Measurements from ENCODE around the gene CYTH4. TPM values are rescaled to one million over a fixed set of nuclear protein-coding genes. Genes with fewer than 3 reads are reported as not detected.

The CYTH4 gene
- polyA plus RNA-seq, 1 experiment: not detected

DNA sequence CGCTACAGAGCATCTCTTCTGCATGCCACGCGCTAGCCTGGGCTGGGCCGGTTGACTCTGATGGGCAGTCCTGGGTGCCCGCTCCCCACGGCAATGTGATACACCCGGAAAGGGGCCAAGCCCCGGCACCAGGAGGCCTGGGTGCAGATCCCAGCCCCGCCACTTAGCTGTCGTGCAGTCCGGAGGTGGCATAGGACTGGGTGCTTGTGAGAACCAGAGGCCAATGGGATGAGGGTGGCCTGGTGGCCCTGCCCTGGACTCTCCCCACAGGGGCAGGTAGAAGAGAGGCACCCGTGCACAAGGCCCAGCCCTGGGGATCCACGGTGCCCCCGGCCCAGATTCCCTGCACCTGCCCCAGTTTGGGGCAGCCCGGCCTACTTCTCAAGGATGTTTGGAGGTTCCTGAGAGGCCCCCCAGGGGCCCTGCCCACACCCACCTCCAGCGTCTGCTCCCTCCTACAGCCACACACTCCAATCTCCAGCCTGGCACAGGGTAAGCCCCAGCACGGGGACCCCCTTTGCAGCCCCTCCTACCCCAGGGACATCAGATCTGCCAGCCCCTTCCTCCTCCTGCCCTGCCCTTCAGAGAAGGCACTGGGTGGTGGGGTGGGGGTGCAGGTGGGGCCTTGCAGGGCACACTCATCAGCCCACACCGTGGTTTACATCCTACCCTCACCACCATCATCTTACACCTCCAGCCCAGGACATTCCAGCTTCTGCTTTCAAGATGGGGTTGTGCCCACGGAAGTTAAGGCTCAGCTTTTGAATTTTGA lies 66.9 kb downstream of the CYTH4 start:
- no peak overlapping the region for H3K4me3 ChIP-seq (ENCODE audit: low read depth, low read length)
- H3K36me3 ChIP-seq (ENCODE audit: control insufficient read depth, insufficient read depth, low read length): no peaks in the 10 kb centered on the region
- CTCF ChIA-PET: no interaction called here
- no peak for DNase-seq (ENCODE audit: low read depth)
- POLR2A ChIA-PET: no interaction called here
- TF ChIP-seq, protein P1, sequence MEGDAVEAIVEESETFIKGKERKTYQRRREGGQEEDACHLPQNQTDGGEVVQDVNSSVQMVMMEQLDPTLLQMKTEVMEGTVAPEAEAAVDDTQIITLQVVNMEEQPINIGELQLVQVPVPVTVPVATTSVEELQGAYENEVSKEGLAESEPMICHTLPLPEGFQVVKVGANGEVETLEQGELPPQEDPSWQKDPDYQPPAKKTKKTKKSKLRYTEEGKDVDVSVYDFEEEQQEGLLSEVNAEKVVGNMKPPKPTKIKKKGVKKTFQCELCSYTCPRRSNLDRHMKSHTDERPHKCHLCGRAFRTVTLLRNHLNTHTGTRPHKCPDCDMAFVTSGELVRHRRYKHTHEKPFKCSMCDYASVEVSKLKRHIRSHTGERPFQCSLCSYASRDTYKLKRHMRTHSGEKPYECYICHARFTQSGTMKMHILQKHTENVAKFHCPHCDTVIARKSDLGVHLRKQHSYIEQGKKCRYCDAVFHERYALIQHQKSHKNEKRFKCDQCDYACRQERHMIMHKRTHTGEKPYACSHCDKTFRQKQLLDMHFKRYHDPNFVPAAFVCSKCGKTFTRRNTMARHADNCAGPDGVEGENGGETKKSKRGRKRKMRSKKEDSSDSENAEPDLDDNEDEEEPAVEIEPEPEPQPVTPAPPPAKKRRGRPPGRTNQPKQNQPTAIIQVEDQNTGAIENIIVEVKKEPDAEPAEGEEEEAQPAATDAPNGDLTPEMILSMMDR (IDR thresholded peaks at IDR 0.05; ENCODE audit: insufficient read depth, low read depth, low read length): no peak
- 0 out of 2 replicates have a peak, but pooled peaks cover 3% of the 10 kb centered on the region for H3K27me3 ChIP-seq (ENCODE audit: control insufficient read depth, insufficient read depth, low read length)

DNA sequence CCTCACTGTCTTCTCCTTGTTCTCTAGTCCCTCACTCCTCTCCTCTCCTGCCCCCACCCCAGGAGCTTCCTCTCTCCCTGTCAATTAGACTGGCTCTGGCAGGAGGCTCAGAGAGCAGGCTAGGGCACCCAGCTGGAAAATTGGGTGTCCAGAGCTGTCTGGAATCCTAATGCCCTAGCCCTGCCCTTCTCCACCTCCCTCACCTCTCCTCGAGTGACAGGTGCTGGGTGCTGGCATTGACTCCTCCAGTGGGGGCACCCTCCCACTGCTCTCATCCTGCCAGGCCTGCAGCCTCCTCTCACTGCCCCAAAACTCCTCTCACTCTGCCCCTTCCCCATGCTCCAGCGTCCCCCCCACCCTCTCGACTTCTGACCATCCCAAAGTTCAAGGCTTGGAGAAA lies 68.9 kb downstream of the CYTH4 start:
- H3K36me3 ChIP-seq (ENCODE audit: control insufficient read depth, insufficient read depth, low read length): no peaks in the 10 kb centered on the region
- H3K4me3 ChIP-seq (ENCODE audit: low read depth, low read length): no peak overlapping the region
- peaks cover 5% of the 10 kb centered on the region; the same call in 1 of the 2 replicates for H3K27me3 ChIP-seq (ENCODE audit: control insufficient read depth, insufficient read depth, low read length)
- no peak for DNase-seq (ENCODE audit: low read depth)
- CTCF ChIA-PET: interaction anchor here (1.3 kb wide), 1 partner anchor 78 kb away, joined by 4 read pairs; no protein-coding TSS in a partner anchor
- TF ChIP-seq, protein P1 (IDR thresholded peaks at IDR 0.05; ENCODE audit: insufficient read depth, low read depth, low read length): no peak
- POLR2A ChIA-PET: no interaction called here

DNA sequence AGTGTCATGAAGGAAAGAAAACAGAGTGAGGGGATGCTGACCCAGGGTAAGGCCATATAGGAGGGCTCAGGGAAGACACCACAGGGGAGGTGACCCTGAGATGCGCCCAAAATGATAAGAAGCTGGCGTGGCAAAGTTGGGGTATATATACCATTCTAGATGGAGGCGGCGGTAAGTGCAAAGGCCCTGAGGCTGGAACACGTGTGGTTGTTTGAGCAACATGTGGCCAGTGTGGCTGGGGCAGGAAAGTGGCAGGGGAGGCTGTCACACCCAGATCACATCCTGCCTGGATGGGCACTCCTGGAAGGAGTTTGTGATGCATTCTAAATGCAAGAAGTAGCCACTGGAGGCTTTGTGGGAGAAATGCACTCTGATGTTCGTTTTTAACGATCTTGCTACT lies 70.2 kb downstream of the CYTH4 start:
- Histone ChIP-seq H3K36me3 (ENCODE audit: control insufficient read depth, insufficient read depth, low read length) (no peaks in the 10 kb centered on the region), H3K27me3 (ENCODE audit: control insufficient read depth, insufficient read depth, low read length) (peaks cover 7% of the 10 kb centered on the region), H3K4me3 (ENCODE audit: low read depth, low read length) (no peak overlapping the region)
- POLR2A ChIA-PET: no interaction called here
- TF ChIP-seq, protein P1 (IDR thresholded peaks at IDR 0.05; ENCODE audit: insufficient read depth, low read depth, low read length): no peak
- DNase-seq (ENCODE audit: low read depth): no peak
- CTCF ChIA-PET: no interaction called here

DNA sequence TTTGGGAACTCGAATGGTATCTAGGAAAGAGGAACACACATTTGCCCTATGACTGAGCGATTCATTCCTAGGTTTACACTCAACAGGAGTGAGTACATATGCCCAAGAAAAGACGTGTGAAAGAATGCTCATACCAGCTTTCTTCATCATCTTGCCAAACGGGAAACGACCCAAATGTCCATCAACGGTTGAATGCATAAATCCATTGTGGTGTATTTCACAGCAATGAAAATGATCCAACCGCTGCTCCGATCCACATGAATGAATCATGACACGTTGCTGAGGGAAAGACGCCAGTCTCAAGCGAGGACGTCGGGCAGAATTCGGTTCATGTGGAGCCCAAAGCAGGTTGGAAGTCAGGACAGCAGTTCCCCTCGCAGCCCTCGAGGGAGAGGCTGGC lies 71.5 kb downstream of the CYTH4 start:
- no peak overlapping the region for H3K4me3 ChIP-seq (ENCODE audit: low read depth, low read length)
- POLR2A ChIA-PET: no interaction called here
- DNase-seq (ENCODE audit: low read depth): no peak
- no peaks in the 10 kb centered on the region for H3K36me3 ChIP-seq (ENCODE audit: control insufficient read depth, insufficient read depth, low read length)
- TF ChIP-seq, protein P1 (IDR thresholded peaks at IDR 0.05; ENCODE audit: insufficient read depth, low read depth, low read length): no peak
- H3K27me3 ChIP-seq (ENCODE audit: control insufficient read depth, insufficient read depth, low read length): peaks cover 7% of the 10 kb centered on the region
- CTCF ChIA-PET: no interaction called here

DNA sequence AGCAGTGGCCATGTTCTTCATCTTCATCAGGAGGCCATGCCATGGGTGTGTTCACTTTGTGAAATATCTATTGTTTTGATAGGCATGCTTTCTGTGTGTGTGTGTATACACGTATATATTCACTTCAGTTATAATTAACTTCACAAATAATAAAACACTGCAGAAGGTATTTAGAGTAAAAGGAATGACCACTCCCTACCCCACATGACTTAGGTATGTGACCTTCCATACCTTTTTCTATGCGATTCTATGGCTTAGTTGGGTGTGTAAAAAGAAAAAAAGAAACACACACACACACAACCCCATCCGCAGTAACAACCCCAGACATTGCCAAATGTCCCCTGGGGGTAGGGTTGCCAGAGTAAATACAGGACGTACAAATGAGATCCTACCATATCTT lies 72.0 kb downstream of the CYTH4 start:
- ChIA-PET CTCF (no interaction called here), POLR2A (no interaction called here)
- peaks cover 7% of the 10 kb centered on the region for H3K27me3 ChIP-seq (ENCODE audit: control insufficient read depth, insufficient read depth, low read length)
- H3K36me3 ChIP-seq (ENCODE audit: control insufficient read depth, insufficient read depth, low read length): no peaks in the 10 kb centered on the region
- DNase-seq (ENCODE audit: low read depth): no peak
- TF ChIP-seq, protein P1 (IDR thresholded peaks at IDR 0.05; ENCODE audit: insufficient read depth, low read depth, low read length): no peak
- no peak overlapping the region for H3K4me3 ChIP-seq (ENCODE audit: low read depth, low read length)
